ENCODE data around the gene APBB2. TPM values are rescaled to one million over a fixed set of nuclear protein-coding genes. Genes with fewer than 3 reads are reported as not detected.
"Not testable (repeated sequence)": the region's sequence is repeated elsewhere in the genome, so short reads cannot be mapped to it uniquely, and the experiment has no call there.

The APBB2 gene
- total and polyA plus RNA-seq, 3 experiments from 2014 or later, result 0.86 to 1.1 TPM; not detected in 1

DNA sequence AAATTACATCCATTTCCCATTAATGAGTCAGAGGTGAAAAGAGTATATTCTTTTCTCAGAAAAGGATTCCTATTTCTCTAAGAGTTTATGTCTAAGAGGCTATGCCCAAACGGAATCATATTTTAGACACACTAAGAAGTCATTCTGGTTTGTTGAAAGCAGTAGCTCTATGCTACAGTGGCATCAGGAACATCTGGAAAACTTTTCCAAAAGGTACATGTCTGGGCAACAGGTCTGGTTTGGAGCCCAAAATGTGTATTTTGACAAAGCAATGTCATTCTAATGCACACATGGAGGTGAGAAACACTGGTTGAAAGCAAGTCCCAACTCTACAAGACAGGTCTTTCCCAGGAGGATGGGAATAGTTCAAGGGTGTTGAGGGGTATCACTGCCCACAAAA lies 56.1 kb downstream of the APBB2 start:
- Histone ChIP-seq H3K27ac (ENCODE audit: low read depth, low read length) (no peak overlapping the region), H3K27me3 (ENCODE audit: insufficient read depth, low read length, poor library complexity, severe bottlenecking) (no peaks in the 10 kb centered on the region), H3K4me1 (ENCODE audit: insufficient read depth, low read length) (no peaks in the 10 kb centered on the region), H3K4me3 (ENCODE audit: low read length) (no peak overlapping the region), H3K9me3 (ENCODE audit: low read length) (no peaks in the 10 kb centered on the region), H3K36me3 (ENCODE audit: insufficient read depth, low read length) (no peaks in the 10 kb centered on the region)
- ChIA-PET POLR2A (no interaction called here), CTCF (no interaction called here)
- Mint-ChIP-seq H3K36me3 (peaks cover 0 to under 1% (median 0%) of the 10 kb centered on the region in 3 donors), H3K27ac (no peak overlapping the region), H3K27me3 (no peaks in the 10 kb centered on the region), H3K4me3 (no peak overlapping the region), H3K4me1 (no peaks in the 10 kb centered on the region), H3K9me3 (peaks cover 0 to 8% (median 4%) of the 10 kb centered on the region in 5 donors)
- DNase-seq, result no peak

DNA sequence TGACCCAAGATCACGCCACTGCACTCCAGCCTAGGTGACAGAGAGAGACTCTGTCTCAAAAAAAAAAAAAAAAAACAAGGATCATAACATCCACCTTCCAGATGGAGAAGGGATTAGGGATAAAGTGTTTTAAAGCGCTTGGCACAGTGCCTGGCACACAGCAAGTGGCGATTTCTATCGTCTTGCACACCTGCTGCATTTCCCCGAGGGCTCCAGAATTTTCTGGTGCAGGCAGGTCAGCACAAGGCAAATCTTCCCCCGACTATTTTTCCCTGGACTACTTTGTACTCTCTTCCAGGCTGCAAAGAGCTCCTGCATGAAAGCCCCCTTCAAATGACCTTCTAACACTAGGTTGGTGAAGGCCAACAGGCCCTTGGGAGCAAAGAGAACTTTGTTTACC lies 57.3 kb downstream of the APBB2 start:
- Mint-ChIP-seq H3K27ac (no peak overlapping the region), H3K4me1 (no peaks in the 10 kb centered on the region), H3K27me3 (no peaks in the 10 kb centered on the region), H3K36me3 (peaks cover 0 to 2% (median 0%) of the 10 kb centered on the region in 3 donors), H3K9me3 (peaks cover 0 to 8% (median 4%) of the 10 kb centered on the region in 5 donors), H3K4me3 (no peak overlapping the region)
- Histone ChIP-seq H3K9me3 (ENCODE audit: low read length) (no peaks in the 10 kb centered on the region), H3K4me1 (ENCODE audit: insufficient read depth, low read length) (no peaks in the 10 kb centered on the region), H3K27me3 (ENCODE audit: insufficient read depth, low read length, poor library complexity, severe bottlenecking) (no peaks in the 10 kb centered on the region), H3K27ac (ENCODE audit: low read depth, low read length) (no peak overlapping the region), H3K4me3 (ENCODE audit: low read length) (no peak overlapping the region), H3K36me3 (ENCODE audit: insufficient read depth, low read length) (no peaks in the 10 kb centered on the region)
- POLR2A ChIA-PET, result no interaction called here
- no peak for DNase-seq
- CTCF ChIA-PET, result no interaction called here

DNA sequence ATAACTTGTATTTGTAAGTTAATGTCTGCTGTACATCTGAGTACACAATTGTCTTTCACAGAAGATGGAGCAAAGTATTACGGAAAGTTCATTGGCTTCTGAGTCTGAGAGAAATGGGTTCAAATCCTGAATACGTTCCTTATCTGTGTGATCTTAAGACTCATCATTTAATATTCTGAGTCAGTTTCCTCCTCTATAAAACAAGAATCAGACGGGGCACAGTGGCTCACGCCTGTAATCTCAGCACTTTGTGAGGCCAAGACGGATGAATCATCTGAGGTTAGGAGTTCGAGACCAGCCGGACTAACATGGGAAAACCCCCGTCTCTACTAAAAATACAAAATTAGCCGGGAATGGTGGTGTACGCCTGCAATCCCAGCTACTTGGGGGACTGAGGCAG lies 57.8 kb downstream of the APBB2 start:
- H3K4me3 Mint-ChIP-seq, result no peak overlapping the region
- no peaks in the 10 kb centered on the region for H3K27me3 ChIP-seq (ENCODE audit: insufficient read depth, low read length, poor library complexity, severe bottlenecking)
- no peak overlapping the region for H3K27ac ChIP-seq (ENCODE audit: low read depth, low read length)
- peaks cover 0 to 10% (median 4%) of the 10 kb centered on the region in 5 donors for H3K9me3 Mint-ChIP-seq
- H3K4me3 ChIP-seq (ENCODE audit: low read length), result no peak overlapping the region
- H3K36me3 Mint-ChIP-seq, result peaks cover 0 to 2% (median 0%) of the 10 kb centered on the region in 3 donors
- POLR2A ChIA-PET, result no interaction called here
- no peaks in the 10 kb centered on the region for H3K9me3 ChIP-seq (ENCODE audit: low read length)
- CTCF ChIA-PET, result no interaction called here
- DNase-seq, result no peak
- H3K36me3 ChIP-seq (ENCODE audit: insufficient read depth, low read length), result no peaks in the 10 kb centered on the region
- no peaks in the 10 kb centered on the region for H3K4me1 Mint-ChIP-seq
- no peak overlapping the region for H3K27ac Mint-ChIP-seq
- H3K4me1 ChIP-seq (ENCODE audit: insufficient read depth, low read length), result no peaks in the 10 kb centered on the region
- no peaks in the 10 kb centered on the region for H3K27me3 Mint-ChIP-seq

DNA sequence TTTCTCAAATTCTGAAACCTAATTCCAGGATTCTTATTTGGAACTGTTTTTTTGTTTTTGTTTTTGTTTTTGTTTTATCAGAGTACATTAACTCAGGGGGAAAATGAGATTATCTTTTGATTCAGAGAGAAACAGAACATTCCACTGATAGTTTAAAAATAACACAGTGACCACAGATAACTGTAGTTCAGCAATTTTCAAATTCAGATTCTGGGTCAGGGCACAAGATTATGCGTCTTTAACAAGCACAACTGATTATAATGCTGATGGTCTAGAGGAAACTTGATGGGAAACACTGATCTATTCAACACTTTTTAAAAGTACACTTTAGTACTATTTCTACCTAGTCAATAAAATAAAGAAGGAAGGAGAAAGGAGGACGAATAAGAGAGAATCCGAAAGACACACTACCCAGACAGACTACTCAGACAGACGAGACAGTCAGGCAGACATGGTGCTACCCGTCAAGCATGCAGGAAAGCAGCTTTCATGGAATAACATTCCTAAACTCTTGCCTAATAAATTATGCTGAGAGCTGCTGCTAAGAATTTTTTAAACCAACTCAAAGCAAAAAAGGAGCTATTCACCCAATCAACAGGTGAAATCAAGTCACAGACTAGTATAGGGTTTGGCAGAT lies 59.0 kb downstream of the APBB2 start:
- Mint-ChIP-seq H3K36me3 (peaks cover 0 to 2% (median 0%) of the 10 kb centered on the region in 3 donors), H3K27me3 (no peaks in the 10 kb centered on the region), H3K27ac (no peak overlapping the region), H3K4me3 (no peak overlapping the region), H3K4me1 (no peaks in the 10 kb centered on the region), H3K9me3 (peaks cover 0 to 10% (median 4%) of the 10 kb centered on the region in 5 donors)
- ChIA-PET CTCF (no interaction called here), POLR2A (no interaction called here)
- no peak overlapping the region for H3K27ac ChIP-seq (ENCODE audit: low read depth, low read length)
- no peaks in the 10 kb centered on the region for H3K9me3 ChIP-seq (ENCODE audit: low read length)
- H3K27me3 ChIP-seq (ENCODE audit: insufficient read depth, low read length, poor library complexity, severe bottlenecking), result no peaks in the 10 kb centered on the region
- DNase-seq, result no peak
- H3K36me3 ChIP-seq (ENCODE audit: insufficient read depth, low read length), result no peaks in the 10 kb centered on the region
- no peaks in the 10 kb centered on the region for H3K4me1 ChIP-seq (ENCODE audit: insufficient read depth, low read length)
- H3K4me3 ChIP-seq (ENCODE audit: low read length), result no peak overlapping the region

DNA sequence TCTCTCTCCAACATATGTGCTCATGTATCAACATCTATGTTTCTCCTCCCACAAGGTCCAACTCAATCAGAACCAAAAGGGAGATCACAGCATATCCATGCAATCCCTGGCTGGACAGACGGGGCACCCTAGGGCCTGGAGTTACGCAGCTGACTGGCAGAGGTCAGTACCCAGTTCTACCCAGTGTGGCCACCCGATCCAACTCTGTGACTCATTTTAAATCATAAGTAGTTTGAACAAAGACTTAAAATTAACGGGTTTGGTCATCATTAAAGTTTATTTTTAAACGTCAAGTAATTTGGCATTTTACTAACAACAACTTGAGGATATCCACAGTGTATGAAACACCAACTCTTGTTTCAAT lies 59.5 kb downstream of the APBB2 start:
- CTCF ChIA-PET, result no interaction called here
- Histone ChIP-seq H3K36me3 (ENCODE audit: insufficient read depth, low read length) (no peaks in the 10 kb centered on the region), H3K4me1 (ENCODE audit: insufficient read depth, low read length) (no peaks in the 10 kb centered on the region), H3K27me3 (ENCODE audit: insufficient read depth, low read length, poor library complexity, severe bottlenecking) (no peaks in the 10 kb centered on the region), H3K9me3 (ENCODE audit: low read length) (no peaks in the 10 kb centered on the region), H3K27ac (ENCODE audit: low read depth, low read length) (no peak overlapping the region), H3K4me3 (ENCODE audit: low read length) (no peak overlapping the region)
- peaks cover 0 to 2% (median 0%) of the 10 kb centered on the region in 3 donors for H3K36me3 Mint-ChIP-seq
- no peak overlapping the region for H3K27ac Mint-ChIP-seq
- no peak overlapping the region for H3K4me3 Mint-ChIP-seq
- no peaks in the 10 kb centered on the region for H3K4me1 Mint-ChIP-seq
- no peak for DNase-seq
- H3K27me3 Mint-ChIP-seq, result no peaks in the 10 kb centered on the region
- POLR2A ChIA-PET, result no interaction called here
- peaks cover 0 to 10% (median 4%) of the 10 kb centered on the region in 5 donors for H3K9me3 Mint-ChIP-seq

DNA sequence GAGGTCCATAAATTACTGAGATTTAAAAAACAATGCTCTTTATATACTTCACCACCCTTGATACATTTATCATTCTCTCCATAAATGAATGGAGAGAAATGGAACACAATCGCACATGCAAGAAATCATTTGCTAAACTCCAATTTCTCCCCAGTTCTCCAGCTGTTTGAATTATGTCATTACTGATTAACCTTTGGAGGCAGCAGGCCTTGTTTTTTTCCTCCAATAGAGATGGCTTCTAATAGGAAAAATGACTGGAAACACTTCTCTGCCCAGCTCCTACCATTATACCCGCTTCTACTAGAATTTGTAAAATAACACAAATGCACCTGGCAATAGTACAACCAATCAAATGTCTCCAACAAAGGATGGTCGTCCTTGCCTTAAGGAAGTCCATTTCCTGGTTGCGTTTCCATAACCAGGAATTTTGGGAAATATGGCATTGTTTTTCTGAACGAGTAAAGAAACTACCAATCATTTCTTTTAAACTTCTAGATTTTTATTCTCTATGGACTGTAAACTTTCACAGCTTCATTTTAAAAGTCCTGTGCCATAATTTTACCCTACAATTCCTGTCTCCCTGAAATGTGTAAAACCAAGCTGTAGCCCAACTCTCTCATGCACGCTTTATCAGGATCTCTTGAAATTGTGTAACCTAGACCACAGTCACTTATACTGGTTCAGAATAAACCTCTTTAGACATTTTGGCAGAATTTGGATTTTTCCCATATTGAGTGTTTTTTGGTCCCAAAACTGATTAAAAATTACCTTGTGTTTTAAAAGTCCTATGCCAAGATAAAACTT lies 60.1 kb downstream of the APBB2 start:
- POLR2A ChIA-PET, result no interaction called here
- no peaks in the 10 kb centered on the region for H3K4me1 Mint-ChIP-seq
- CTCF ChIA-PET, result no interaction called here
- no peaks in the 10 kb centered on the region for H3K9me3 ChIP-seq (ENCODE audit: low read length)
- H3K9me3 Mint-ChIP-seq, result peaks cover 0 to 5% (median 4%) of the 10 kb centered on the region in 5 donors
- H3K27me3 Mint-ChIP-seq, result no peaks in the 10 kb centered on the region
- H3K27ac Mint-ChIP-seq, result no peak overlapping the region
- no peaks in the 10 kb centered on the region for H3K27me3 ChIP-seq (ENCODE audit: insufficient read depth, low read length, poor library complexity, severe bottlenecking)
- H3K27ac ChIP-seq (ENCODE audit: low read depth, low read length), result no peak overlapping the region
- no peak for DNase-seq
- H3K4me3 ChIP-seq (ENCODE audit: low read length), result no peak overlapping the region
- H3K36me3 ChIP-seq (ENCODE audit: insufficient read depth, low read length), result no peaks in the 10 kb centered on the region
- H3K4me3 Mint-ChIP-seq, result no peak overlapping the region
- no peaks in the 10 kb centered on the region for H3K4me1 ChIP-seq (ENCODE audit: insufficient read depth, low read length)
- H3K36me3 Mint-ChIP-seq, result peaks cover 0 to 2% (median 0%) of the 10 kb centered on the region in 3 donors

DNA sequence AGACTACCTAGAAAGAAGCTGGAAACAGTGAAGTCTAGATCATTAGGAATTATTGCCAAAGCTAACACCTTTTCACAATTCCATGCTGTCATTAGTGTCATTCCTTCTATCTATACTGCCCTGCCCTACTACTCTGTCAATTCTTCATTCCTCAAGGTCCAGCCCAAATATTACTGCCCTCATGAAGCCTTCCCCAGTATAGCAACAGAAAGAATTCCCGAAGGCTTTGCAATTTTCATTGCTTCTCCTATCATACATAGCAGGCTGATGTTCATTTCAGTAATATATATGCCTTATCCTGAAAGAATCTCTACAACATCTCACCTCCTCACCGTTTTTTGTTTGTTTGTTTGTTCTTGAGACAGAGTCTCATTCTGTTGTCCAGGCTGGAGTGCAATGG lies 63.9 kb downstream of the APBB2 start:
- H3K36me3 ChIP-seq (ENCODE audit: insufficient read depth, low read length), result no peaks in the 10 kb centered on the region
- H3K4me3 ChIP-seq (ENCODE audit: low read length), result no peak overlapping the region
- Mint-ChIP-seq H3K27ac (no peak overlapping the region), H3K9me3 (peaks cover 0 to 4% (median 0%) of the 10 kb centered on the region in 5 donors), H3K4me3 (no peak overlapping the region), H3K27me3 (peaks cover 0 to 2% of the 10 kb centered on the region in 2 donors), H3K36me3 (peaks cover 0 to 2% (median 0%) of the 10 kb centered on the region in 3 donors), H3K4me1 (no peaks in the 10 kb centered on the region)
- H3K9me3 ChIP-seq (ENCODE audit: low read length), result no peaks in the 10 kb centered on the region
- CTCF ChIA-PET, result no interaction called here
- H3K4me1 ChIP-seq (ENCODE audit: insufficient read depth, low read length), result no peaks in the 10 kb centered on the region
- POLR2A ChIA-PET, result no interaction called here
- no peak overlapping the region for H3K27ac ChIP-seq (ENCODE audit: low read depth, low read length)
- DNase-seq, result no peak
- no peaks in the 10 kb centered on the region for H3K27me3 ChIP-seq (ENCODE audit: insufficient read depth, low read length, poor library complexity, severe bottlenecking)

DNA sequence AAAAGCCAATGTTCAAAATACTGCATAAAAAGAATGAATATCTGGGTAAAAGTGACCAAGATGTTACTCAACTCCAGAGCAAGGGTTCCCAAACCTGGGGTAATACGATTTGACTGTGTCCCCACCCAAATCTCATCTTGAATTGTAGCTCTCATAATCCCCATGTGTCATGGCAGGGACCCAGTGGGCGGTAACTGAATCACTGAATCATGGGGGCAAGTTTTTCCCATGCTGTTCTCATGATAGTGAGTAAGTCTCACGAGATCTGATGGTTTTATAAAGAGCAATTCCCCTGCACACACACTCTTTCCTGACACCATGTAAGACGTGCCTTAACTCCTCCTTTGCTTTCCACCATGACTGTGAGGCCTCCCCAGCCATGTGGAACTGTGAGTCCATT lies 64.8 kb downstream of the APBB2 start:
- H3K9me3 Mint-ChIP-seq; H3K36me3 ChIP-seq (ENCODE audit: insufficient read depth, low read length); H3K4me3 ChIP-seq (ENCODE audit: low read length); H3K4me1 Mint-ChIP-seq; H3K4me1 ChIP-seq (ENCODE audit: insufficient read depth, low read length); H3K36me3 Mint-ChIP-seq; H3K27me3 ChIP-seq (ENCODE audit: insufficient read depth, low read length, poor library complexity, severe bottlenecking); H3K27ac ChIP-seq (ENCODE audit: low read depth, low read length); H3K27ac Mint-ChIP-seq; DNase-seq; H3K27me3 Mint-ChIP-seq; POLR2A ChIA-PET; CTCF ChIA-PET; H3K9me3 ChIP-seq (ENCODE audit: low read length): not testable (repeated sequence)
- peak overlapping the region in 1 of 7 donors; percentile 2 for H3K4me3 Mint-ChIP-seq
